Measurements from ENCODE around the gene FADS3. TPM values are rescaled to one million over a fixed set of nuclear protein-coding genes. Genes with fewer than 3 reads are reported as not detected.

Gene FADS3
- total RNA-seq, 1 experiment from 2014 or later, result 50.0 TPM

DNA sequence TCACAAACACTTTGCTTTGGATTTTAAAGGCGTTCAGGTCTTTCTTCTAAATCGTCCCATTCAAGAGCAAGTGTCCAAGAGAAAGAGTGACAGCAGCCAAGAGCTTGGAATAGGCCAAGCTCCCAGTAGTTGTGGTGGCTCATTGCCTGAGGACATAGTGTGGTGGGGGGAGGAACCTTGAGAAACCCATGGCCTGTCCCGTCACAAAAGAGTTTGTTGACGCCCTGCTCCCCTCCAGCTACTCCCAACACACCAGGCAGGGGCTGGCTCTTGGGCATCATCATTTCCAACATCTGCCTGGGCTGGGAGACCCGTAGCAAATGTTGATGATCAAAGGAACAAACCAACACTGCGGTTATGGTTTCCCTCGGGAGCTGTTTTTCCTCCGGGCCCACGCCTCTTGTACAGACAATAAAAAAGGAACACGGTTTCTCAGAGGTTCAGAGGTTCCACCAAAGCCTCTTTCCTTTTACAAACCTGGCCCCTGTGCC, 20.8 kb downstream of the FADS3 start (continued):
- TF ChIP-seq FOXJ3 (CRISPR knock-in tag; IDR thresholded peaks at IDR 0.05; ENCODE audit: borderline replicate concordance) (no peak), E2F5 (CRISPR knock-in tag; IDR thresholded peaks at IDR 0.05) (no peak)
- TF ChIP-seq, protein P1, sequence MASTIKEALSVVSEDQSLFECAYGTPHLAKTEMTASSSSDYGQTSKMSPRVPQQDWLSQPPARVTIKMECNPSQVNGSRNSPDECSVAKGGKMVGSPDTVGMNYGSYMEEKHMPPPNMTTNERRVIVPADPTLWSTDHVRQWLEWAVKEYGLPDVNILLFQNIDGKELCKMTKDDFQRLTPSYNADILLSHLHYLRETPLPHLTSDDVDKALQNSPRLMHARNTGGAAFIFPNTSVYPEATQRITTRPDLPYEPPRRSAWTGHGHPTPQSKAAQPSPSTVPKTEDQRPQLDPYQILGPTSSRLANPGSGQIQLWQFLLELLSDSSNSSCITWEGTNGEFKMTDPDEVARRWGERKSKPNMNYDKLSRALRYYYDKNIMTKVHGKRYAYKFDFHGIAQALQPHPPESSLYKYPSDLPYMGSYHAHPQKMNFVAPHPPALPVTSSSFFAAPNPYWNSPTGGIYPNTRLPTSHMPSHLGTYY (CRISPR knock-in tag; IDR thresholded peaks at IDR 0.05), result no peak

- Mint-ChIP-seq H3K27ac (no peak overlapping the region), H3K9me3 (no peaks in the 10 kb centered on the region), H3K4me1 (peaks cover 19% of the 10 kb centered on the region), H3K27me3 (ENCODE audit: low read depth) (peaks cover 9% of the 10 kb centered on the region), H3K36me3 (peaks cover 12% of the 10 kb centered on the region), H3K4me3 (no peak overlapping the region)
- ATAC-seq (no peak), DNase-seq (ENCODE audit: low spot score) (no peak)
- ChIA-PET POLR2A (interaction anchor here (0.5 to 2.2 kb wide), 4 partner anchors 72 to 99 kb away, joined by 3 to 5 read pairs (median 4); no protein-coding TSS in a partner anchor), CTCF (interaction anchor here (0.8 to 8.1 kb wide), 21 partner anchors 11 to 436 kb away, joined by 3 to 118 read pairs (median 7); partner anchors contain the start of gene BEST1)
- TF ChIP-seq NFATC4 (CRISPR knock-in tag; IDR thresholded peaks at IDR 0.05) (peak; percentile 50; the same call in 1 of the 2 replicates), ZNF232 (CRISPR knock-in tag; IDR thresholded peaks at IDR 0.05) (no peak), NR3C1 (CRISPR knock-in tag; conservative IDR thresholded peaks at IDR 0.05; ENCODE audit: low read depth) (no peak), OVOL2 (CRISPR knock-in tag; IDR thresholded peaks at IDR 0.05; ENCODE audit: borderline replicate concordance) (no peak), GTF2I (CRISPR knock-in tag; conservative IDR thresholded peaks at IDR 0.05) (no peak), PRRX2 (CRISPR knock-in tag; IDR thresholded peaks at IDR 0.05) (no peak)
- TF ChIP-seq, protein P2, sequence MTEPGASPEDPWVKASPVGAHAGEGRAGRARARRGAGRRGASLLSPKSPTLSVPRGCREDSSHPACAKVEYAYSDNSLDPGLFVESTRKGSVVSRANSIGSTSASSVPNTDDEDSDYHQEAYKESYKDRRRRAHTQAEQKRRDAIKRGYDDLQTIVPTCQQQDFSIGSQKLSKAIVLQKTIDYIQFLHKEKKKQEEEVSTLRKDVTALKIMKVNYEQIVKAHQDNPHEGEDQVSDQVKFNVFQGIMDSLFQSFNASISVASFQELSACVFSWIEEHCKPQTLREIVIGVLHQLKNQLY (CRISPR knock-in tag; IDR thresholded peaks at IDR 0.05), result no peak
- TF ChIP-seq, protein P3, sequence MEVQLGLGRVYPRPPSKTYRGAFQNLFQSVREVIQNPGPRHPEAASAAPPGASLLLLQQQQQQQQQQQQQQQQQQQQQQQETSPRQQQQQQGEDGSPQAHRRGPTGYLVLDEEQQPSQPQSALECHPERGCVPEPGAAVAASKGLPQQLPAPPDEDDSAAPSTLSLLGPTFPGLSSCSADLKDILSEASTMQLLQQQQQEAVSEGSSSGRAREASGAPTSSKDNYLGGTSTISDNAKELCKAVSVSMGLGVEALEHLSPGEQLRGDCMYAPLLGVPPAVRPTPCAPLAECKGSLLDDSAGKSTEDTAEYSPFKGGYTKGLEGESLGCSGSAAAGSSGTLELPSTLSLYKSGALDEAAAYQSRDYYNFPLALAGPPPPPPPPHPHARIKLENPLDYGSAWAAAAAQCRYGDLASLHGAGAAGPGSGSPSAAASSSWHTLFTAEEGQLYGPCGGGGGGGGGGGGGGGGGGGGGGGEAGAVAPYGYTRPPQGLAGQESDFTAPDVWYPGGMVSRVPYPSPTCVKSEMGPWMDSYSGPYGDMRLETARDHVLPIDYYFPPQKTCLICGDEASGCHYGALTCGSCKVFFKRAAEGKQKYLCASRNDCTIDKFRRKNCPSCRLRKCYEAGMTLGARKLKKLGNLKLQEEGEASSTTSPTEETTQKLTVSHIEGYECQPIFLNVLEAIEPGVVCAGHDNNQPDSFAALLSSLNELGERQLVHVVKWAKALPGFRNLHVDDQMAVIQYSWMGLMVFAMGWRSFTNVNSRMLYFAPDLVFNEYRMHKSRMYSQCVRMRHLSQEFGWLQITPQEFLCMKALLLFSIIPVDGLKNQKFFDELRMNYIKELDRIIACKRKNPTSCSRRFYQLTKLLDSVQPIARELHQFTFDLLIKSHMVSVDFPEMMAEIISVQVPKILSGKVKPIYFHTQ (CRISPR knock-in tag; IDR thresholded peaks at IDR 0.05), result no peak
Observed at GRCh38 chr11:61869708-61870451, 21.5 kb downstream of the FADS3 start.

GRCh38 chr11:61869429-61869707, 22.0 kb downstream of the FADS3 start:
- Mint-ChIP-seq H3K4me3 (no peak overlapping the region), H3K27ac (no peak overlapping the region), H3K27me3 (ENCODE audit: low read depth) (peaks cover 9% of the 10 kb centered on the region), H3K9me3 (no peaks in the 10 kb centered on the region), H3K36me3 (peaks cover 15% of the 10 kb centered on the region), H3K4me1 (peaks cover 16% of the 10 kb centered on the region)
- ChIA-PET CTCF (interaction anchor here (1.0 to 8.1 kb wide), 14 partner anchors 11 to 239 kb away, joined by 3 to 118 read pairs (median 10); no protein-coding TSS in a partner anchor), POLR2A (interaction anchor here (0.5 to 2.2 kb wide), 3 partner anchors 73 to 100 kb away, joined by 3 to 5 read pairs (median 4); no protein-coding TSS in a partner anchor)
- ATAC-seq, result no peak
- TF ChIP-seq SMAD4 (CRISPR knock-in tag; IDR thresholded peaks at IDR 0.05), result no peak
- TF ChIP-seq, protein P4, sequence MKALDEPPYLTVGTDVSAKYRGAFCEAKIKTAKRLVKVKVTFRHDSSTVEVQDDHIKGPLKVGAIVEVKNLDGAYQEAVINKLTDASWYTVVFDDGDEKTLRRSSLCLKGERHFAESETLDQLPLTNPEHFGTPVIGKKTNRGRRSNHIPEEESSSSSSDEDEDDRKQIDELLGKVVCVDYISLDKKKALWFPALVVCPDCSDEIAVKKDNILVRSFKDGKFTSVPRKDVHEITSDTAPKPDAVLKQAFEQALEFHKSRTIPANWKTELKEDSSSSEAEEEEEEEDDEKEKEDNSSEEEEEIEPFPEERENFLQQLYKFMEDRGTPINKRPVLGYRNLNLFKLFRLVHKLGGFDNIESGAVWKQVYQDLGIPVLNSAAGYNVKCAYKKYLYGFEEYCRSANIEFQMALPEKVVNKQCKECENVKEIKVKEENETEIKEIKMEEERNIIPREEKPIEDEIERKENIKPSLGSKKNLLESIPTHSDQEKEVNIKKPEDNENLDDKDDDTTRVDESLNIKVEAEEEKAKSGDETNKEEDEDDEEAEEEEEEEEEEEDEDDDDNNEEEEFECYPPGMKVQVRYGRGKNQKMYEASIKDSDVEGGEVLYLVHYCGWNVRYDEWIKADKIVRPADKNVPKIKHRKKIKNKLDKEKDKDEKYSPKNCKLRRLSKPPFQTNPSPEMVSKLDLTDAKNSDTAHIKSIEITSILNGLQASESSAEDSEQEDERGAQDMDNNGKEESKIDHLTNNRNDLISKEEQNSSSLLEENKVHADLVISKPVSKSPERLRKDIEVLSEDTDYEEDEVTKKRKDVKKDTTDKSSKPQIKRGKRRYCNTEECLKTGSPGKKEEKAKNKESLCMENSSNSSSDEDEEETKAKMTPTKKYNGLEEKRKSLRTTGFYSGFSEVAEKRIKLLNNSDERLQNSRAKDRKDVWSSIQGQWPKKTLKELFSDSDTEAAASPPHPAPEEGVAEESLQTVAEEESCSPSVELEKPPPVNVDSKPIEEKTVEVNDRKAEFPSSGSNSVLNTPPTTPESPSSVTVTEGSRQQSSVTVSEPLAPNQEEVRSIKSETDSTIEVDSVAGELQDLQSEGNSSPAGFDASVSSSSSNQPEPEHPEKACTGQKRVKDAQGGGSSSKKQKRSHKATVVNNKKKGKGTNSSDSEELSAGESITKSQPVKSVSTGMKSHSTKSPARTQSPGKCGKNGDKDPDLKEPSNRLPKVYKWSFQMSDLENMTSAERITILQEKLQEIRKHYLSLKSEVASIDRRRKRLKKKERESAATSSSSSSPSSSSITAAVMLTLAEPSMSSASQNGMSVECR (CRISPR knock-in tag; IDR thresholded peaks at IDR 0.05; ENCODE audit: borderline replicate concordance), result 0 out of 2 replicates have a peak, but pooled peaks have one; percentile 1
- DNase-seq (ENCODE audit: low spot score), result no peak
